Lung microvascular endothelial cell (primary cell): ENCODE measurements around the gene LY6G6D. TPM values are rescaled to one million over a fixed set of nuclear protein-coding genes. Genes with fewer than 3 reads are reported as not detected.
A peak's percentile ranks its signal among the peaks of the same experiment; 100 is the strongest.
"Not testable (repeated sequence)": the region's sequence is repeated elsewhere in the genome, so short reads cannot be mapped to it uniquely, and the experiment has no call there.

ENCODE experiments used
- DNase-seq, 2 donors: peaks; one replicate each; pipeline versions ENCODE4 v3.0.0 to v3.0.0-alpha.2; 2010; ENCODE audit warnings: low read depth in 2 of 2
- total RNA-seq: library from RNA; depleted of rRNA; stranded (reverse); fragments of >200 nt; gene quantifications from 2 replicates; pipeline ENCODE4 v1.2.1, GENCODE V29; 2014

The LY6G6D gene
- total RNA-seq, 1 donor from 2014 or later, result not detected

GRCh38 chr6:31691564-31692108 is 23.5 kb upstream of the LY6G6D start:
- no peak for DNase-seq

- DNase-seq, result no peak
Observed at GRCh38 chr6:31692353-31692752, 22.8 kb upstream of the LY6G6D start.

GRCh38 chr6:31692886-31693285 is 22.3 kb upstream of the LY6G6D start:
- DNase-seq, result no peak

DNA sequence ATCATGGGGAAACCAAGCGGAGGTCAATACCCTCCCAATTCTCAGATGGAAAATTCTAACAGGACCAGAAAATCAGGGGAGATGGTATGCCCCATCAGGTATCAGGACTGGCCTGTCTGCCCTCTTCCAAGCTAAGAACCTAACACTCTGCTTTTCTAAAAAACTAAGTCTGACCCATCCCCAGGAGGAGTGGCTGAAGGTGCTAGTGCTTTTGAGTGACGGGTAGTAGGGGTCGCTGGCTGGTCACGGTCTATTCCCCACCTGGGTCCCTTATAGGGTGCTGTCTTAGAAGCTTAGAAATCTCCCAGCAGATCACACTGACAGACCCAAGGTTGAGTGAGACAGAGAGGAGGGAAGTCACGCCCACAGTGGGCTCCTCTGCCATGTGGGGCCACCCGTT is 21.6 kb upstream of the LY6G6D start:
- DNase-seq, result no peak

- DNase-seq, result no peak
Observed at GRCh38 chr6:31697555-31697954, 17.6 kb upstream of the LY6G6D start.

DNA sequence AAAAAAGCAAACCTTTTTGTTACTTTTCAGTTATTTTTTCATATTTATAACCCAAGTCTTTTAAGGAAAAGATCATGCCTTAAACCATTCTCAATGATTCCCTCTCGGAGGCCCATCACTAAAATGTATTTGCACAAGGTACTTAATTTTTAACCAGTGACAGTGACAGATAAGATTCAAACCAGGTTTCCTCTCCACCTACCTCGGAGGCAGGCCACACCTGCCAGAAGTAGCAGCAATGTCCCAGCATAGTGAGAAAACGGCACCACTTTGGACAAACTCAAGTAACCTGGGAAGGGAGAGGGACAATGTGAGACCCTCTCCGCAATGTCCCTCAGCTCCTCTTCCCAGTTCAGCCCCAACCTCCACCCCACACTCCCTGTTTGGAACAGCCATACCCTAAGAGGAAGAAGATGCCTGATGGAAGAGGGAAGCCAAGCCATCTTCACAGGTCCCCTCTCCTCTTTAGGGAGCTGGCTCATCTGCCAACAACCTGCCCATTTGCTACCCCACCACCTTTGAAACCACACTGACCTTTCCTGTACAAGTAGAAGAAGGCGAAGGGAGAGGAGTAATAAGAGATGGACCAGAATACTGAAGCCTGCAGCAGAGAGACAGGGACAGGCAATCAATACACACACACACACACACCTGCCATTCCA is 14.3 kb upstream of the LY6G6D start:
- no peak for DNase-seq

DNA sequence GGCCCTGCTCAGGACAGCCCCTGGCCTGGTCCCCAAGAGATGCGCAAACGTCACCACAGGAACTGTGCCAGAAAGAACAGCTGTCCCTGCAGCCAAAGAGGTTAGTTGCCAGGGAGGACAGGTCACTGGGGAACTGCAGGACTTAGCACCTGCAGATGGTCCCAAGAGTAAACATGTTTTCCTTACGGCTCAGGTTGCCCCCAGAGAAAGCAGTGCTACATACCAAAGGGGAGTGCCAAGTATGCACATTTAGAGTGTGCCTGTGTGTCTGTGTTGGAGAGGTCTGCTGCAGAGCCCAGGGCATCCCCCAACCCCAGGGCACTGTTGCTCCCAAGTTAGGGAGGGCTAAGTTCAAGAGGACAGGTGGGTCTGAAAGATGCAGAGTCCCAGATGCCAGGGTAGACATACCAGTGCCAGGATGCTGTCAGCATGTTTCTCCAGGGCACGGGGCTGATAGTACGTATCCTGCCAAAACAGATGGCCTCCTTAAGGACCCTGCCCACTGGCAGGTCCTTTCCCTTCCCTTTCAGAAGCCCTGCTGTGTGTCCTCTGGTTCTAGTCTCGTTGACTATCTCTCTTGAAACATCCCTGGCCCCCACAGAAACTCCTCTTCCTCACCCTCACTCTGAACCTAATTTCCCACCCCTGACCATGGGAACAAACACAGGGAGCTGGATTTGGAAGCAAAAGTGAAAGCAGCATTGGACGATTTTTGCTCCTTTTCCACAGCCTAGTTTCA is 13.3 kb upstream of the LY6G6D start:
- peak; percentile 55 to 61 for DNase-seq

GRCh38 chr6:31702405-31702818 is 12.7 kb upstream of the LY6G6D start:
- DNase-seq, result peak; percentile 31 to 43

GRCh38 chr6:31702819-31703716 is 12.1 kb upstream of the LY6G6D start, which contains the start of gene ABHD16A:
TSS of gene ABHD16A (minus strand) at chr6:31703324. CDS start at chr6:31703281, 43 bp downstream.
- peak; percentile 99 for DNase-seq

DNA sequence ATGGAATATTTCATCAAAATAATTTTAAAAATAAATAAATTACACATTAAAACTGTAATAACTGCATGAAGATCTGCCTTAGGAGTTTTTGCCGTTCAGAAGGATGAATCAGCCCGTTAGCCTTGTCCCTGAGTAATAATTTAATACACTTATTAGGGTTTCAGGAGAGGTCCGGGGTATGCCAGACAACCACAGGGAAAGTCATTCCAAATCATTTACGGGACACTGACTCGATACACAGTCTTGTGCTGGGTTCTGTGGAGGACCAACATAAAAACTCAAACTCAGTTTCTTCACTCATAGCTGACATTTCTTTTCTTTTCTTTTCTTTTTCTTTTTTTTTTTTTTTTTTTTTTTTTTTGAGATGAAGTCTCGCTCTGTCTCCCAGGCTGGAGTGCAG is 9.2 kb upstream of the LY6G6D start:
- no peak for DNase-seq

DNA sequence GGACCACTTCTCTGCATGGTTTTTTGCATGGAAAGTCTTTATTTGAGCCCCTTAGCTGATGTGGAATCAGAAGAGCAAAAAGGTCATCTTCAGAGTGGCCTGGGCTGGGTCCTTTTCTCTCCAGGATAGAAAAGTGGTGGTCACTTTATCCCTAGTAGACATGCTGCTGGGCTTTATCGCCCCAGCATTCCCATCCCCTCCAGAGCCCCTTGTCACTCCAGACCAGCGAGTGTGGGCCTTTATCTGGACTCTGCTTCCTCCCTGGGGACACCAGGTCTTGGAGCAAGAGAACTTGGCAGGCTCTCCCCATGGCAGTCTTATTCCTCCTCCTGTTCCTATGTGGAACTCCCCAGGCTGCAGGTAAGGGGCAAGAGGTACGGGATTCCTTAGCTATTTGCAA is 8.5 kb upstream of the LY6G6D start, which contains the start of gene LY6G6F:
LY6G6F (plus strand) TSS at position 268 of the 400 bp plus-strand sequence; CDS start at position 309, 41 bp downstream.
- DNase-seq, result no peak

DNA sequence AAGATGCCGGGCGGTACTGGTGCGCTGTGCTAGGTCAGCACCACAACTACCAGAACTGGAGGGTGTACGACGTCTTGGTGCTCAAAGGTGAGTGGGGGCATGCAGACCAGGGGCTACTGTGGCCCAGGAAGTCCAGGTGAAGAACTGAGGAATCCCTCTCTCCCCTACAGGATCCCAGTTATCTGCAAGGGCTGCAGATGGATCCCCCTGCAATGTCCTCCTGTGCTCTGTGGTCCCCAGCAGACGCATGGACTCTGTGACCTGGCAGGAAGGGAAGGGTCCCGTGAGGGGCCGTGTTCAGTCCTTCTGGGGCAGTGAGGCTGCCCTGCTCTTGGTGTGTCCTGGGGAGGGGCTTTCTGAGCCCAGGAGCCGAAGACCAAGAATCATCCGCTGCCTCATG is 7.4 kb upstream of the LY6G6D start:
- DNase-seq, result no peak

GRCh38 chr6:31708224-31708623 is 6.9 kb upstream of the LY6G6D start:
- DNase-seq, result no peak

DNA sequence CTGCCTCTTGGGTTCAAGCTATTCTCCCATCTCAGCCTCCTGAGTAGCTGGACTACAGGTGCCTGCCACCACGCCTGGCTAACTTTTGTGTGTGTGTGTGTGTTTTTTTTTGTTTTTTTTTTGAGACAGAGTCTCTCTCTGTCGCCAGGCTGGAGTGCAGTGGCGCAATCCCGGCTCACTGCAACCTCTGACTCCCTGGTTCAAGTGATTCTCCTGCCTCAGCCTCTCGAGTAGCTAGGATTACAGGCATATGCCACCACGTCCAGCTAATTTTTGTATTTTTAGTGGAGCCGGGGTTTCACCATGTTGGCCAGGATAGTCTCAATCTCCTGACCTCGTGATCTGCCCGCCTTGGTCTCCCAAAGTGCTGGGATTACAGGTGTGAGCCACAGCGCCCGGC is 6.0 kb upstream of the LY6G6D start:
- DNase-seq, result not testable (repeated sequence)

DNA sequence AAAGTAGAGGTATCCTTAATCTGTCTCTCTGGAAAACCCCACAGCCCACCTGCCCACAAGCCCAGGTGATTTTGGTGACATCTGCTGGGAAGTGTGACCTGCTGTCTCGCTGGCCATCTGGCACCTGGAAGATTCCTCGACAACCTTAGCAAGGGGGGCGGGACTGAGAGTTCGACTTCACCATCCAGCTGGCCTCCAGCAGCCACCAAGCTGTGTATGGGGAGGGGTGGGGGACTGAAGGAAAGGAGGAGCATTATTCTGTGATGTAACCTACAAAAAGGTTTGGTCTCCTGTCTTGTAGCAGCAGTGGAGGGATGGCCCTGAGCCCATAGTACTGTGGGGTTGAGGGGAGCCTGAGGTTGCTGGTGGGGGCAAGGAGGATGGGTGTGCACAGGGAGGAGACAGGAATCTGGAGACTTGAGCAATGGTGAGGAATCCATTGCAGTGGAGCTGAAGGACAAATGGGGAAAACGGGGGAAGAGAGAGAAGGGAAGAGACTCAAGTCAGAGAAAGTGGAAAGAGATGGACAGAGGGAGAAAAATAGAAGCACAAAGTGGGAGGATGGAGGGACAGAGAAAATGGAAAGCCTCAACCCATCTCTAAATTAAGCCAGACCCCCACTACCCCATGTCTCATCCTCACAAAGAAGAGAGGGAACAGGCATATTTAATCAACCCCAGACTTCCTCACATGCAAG is 4.5 kb upstream of the LY6G6D start:
- no peak for DNase-seq

- DNase-seq, result no peak
Observed at GRCh38 chr6:31711233-31711632, 3.9 kb upstream of the LY6G6D start.

GRCh38 chr6:31712296-31712695 is 2.9 kb upstream of the LY6G6D start:
- DNase-seq, result no peak

- no peak for DNase-seq
Observed at GRCh38 chr6:31713465-31713864, 1.7 kb upstream of the LY6G6D start.

GRCh38 chr6:31713991-31714684 is 1.0 kb upstream of the LY6G6D start:
- no peak for DNase-seq

- DNase-seq, result no peak
Observed at GRCh38 chr6:31717499-31718222, 2.5 kb downstream of the LY6G6D start.
